ENCODE data around the gene NAGPA.
"Not testable (repeated sequence)": the region's sequence is repeated elsewhere in the genome, so short reads cannot be mapped to it uniquely, and the experiment has no call there.

The NAGPA gene

GRCh38 chr16:5033256-5034166 lies at the start of gene NAGPA:
Gene NAGPA, minus strand, starts transcription at chr16:5033935. Its CDS starts 21 bp downstream, at chr16:5033914.
- TF ChIP-seq ZNF274 (IDR thresholded peaks at IDR 0.05; ENCODE audit: low read depth, low read length) = no peak

GRCh38 chr16:5080996-5081395 lies 47.3 kb upstream of the NAGPA start:
- not testable (repeated sequence) for H3K4me3 ChIP-seq (ENCODE audit: low read length)

More at GRCh38 chr16:5033256-5034166, at the start of gene NAGPA:
- peak within 1 kb of the TSS; percentile 90 for H3K4me3 ChIP-seq (ENCODE audit: low read length)

GRCh38 chr16:5080461-5080860 lies 46.7 kb upstream of the NAGPA start:
- not testable (repeated sequence) for H3K4me3 ChIP-seq (ENCODE audit: low read length)

GRCh38 chr16:5078626-5079025 lies 44.9 kb upstream of the NAGPA start:
- no peak overlapping the region for H3K4me3 ChIP-seq (ENCODE audit: low read length)
- no peak for TF ChIP-seq ZNF274 (IDR thresholded peaks at IDR 0.05; ENCODE audit: low read depth, low read length)

- no peak for TF ChIP-seq ZNF274 (IDR thresholded peaks at IDR 0.05; ENCODE audit: low read depth, low read length)
- no peak overlapping the region for H3K4me3 ChIP-seq (ENCODE audit: low read length)
Measured at GRCh38 chr16:5077304-5077703, 43.6 kb upstream of the NAGPA start.

GRCh38 chr16:5075637-5076036 lies 41.9 kb upstream of the NAGPA start:
- H3K4me3 ChIP-seq (ENCODE audit: low read length) = no peak overlapping the region
- TF ChIP-seq ZNF274 (IDR thresholded peaks at IDR 0.05; ENCODE audit: low read depth, low read length) = no peak

- H3K4me3 ChIP-seq (ENCODE audit: low read length) = not testable (repeated sequence)
Measured at GRCh38 chr16:5073771-5074170, 40.0 kb upstream of the NAGPA start.

GRCh38 chr16:5073279-5073629 lies 39.5 kb upstream of the NAGPA start:
- no peak overlapping the region for H3K4me3 ChIP-seq (ENCODE audit: low read length)

GRCh38 chr16:5072334-5073278 lies 38.9 kb upstream of the NAGPA start:
- H3K4me3 ChIP-seq (ENCODE audit: low read length) = peak overlapping the region; percentile 70

More at GRCh38 chr16:5073279-5073629, 39.5 kb upstream of the NAGPA start:
- no peak for TF ChIP-seq ZNF274 (IDR thresholded peaks at IDR 0.05; ENCODE audit: low read depth, low read length)

GRCh38 chr16:5071681-5072333 lies 38.1 kb upstream of the NAGPA start, which contains the start of gene ALG1:
Gene ALG1, plus strand, starts transcription at chr16:5071843. Its CDS starts 7 bp downstream, at chr16:5071850.
- peak within 1 kb of the TSS; percentile 70 for H3K4me3 ChIP-seq (ENCODE audit: low read length)
- no peak for TF ChIP-seq ZNF274 (IDR thresholded peaks at IDR 0.05; ENCODE audit: low read depth, low read length)

More at GRCh38 chr16:5072334-5073278, 38.9 kb upstream of the NAGPA start:
- TF ChIP-seq ZNF274 (IDR thresholded peaks at IDR 0.05; ENCODE audit: low read depth, low read length) = no peak

- no peak for TF ChIP-seq ZNF274 (IDR thresholded peaks at IDR 0.05; ENCODE audit: low read depth, low read length)
- peak overlapping the region; percentile 70; the same call in 1 of the 2 replicates for H3K4me3 ChIP-seq (ENCODE audit: low read length)
Measured at GRCh38 chr16:5071341-5071680, 37.6 kb upstream of the NAGPA start.

GRCh38 chr16:5070431-5071186 lies 36.9 kb upstream of the NAGPA start:
- no peak overlapping the region for H3K4me3 ChIP-seq (ENCODE audit: low read length)
- no peak for TF ChIP-seq ZNF274 (IDR thresholded peaks at IDR 0.05; ENCODE audit: low read depth, low read length)

- TF ChIP-seq ZNF274 (IDR thresholded peaks at IDR 0.05; ENCODE audit: low read depth, low read length) = no peak
- H3K4me3 ChIP-seq (ENCODE audit: low read length) = no peak overlapping the region
Measured at GRCh38 chr16:5069854-5070253, 36.1 kb upstream of the NAGPA start.

All from GM08714 (cell line).